Transverse colon (tissue), 4 donors: Measurements from ENCODE around the gene AGBL4. TPM values are rescaled to one million over a fixed set of nuclear protein-coding genes. Genes with fewer than 3 reads are reported as not detected.

Experiments used
- DNase-seq: peaks from one replicate; pipeline ENCODE4 v3.0.0-alpha.2; 2019
- H3K27ac ChIP-seq, 4 donors: fragments of 200-600 bp; sonication (generic); 2 replicates each; pipeline ENCODE4 v1.5.1; 2016 to 2018; ENCODE audit warnings: inconsistent platforms in 4 of 4
- H3K27me3 ChIP-seq: fragments of 200-600 bp; sonication (generic); 2 replicates; pipeline ENCODE4 v1.5.1; 2017; ENCODE audit warnings: inconsistent platforms
- H3K36me3 ChIP-seq, 4 donors: fragments of 200-600 bp; sonication (generic); 2 replicates each; pipeline ENCODE4 v1.5.1; 2017 to 2019; ENCODE audit warnings: inconsistent platforms in 4 of 4
- H3K4me1 ChIP-seq, 4 donors: fragments of 200-600 bp; sonication (generic); 2 replicates each; pipeline ENCODE4 v1.5.1; 2017 to 2020; ENCODE audit warnings: inconsistent platforms in 4 of 4
- H3K4me3 ChIP-seq, 4 donors: fragments of 200-600 bp; sonication (generic); 1 replicate in 1 of 4; 2 replicates in 3 of 4; pipeline versions ENCODE4 v1.5.1 to v1.6.1; 2017 to 2019; ENCODE audit warnings: inconsistent platforms in 4 of 4
- H3K9me3 ChIP-seq, 2 donors: fragments of 200-600 bp; sonication (generic); 2 replicates each; pipeline ENCODE4 v1.5.1; 2017 to 2019; ENCODE audit warnings: inconsistent platforms in 2 of 2
- EP300 ChIP-seq: sonication (generic); formaldehyde crosslinking; IDR thresholded peaks from one replicate; pipeline ENCODE4 v1.6.1; 2017; ENCODE audit warnings: antibody characterized with exemption, low read depth
- POLR2A ChIP-seq: fragments of 450-650 bp; IDR thresholded peaks from one replicate; pipeline ENCODE4 v1.6.1; 2016; ENCODE audit warnings: antibody characterized with exemption, mild to moderate bottlenecking, moderate library complexity
- POLR2AphosphoS5 ChIP-seq, 3 donors: sonication (generic); formaldehyde crosslinking; IDR thresholded peaks; one replicate each; pipeline ENCODE4 v1.6.1; 2016; ENCODE audit warnings: antibody characterized with exemption in 3 of 3
- WGBS, 2 donors: methylation state at CpG; one replicate each; pipeline ENCODE4 v1.1.5; 2018; ENCODE audit warnings: low coverage in 1 of 2; 5-methylcytosine and 5-hydroxymethylcytosine counted together
- in situ Hi-C, 4 donors: fragments of 200-750 bp; cut with MboI; loops; one replicate each; pipeline versions ENCODE4 v1.15.0 to v1.15.1; 2017; ENCODE audit warnings: low sequenced_read_pairs in 3 of 4, low pct_ligation_motif_present in 1 of 4, low pct_unique_long_range_greater_than_20kb in 1 of 4
- intact Hi-C: fragments of 100-400 bp; cut with DNase I; formaldehyde crosslinking; loops from one replicate; pipeline ENCODE4 v1.15.1; 2023; ENCODE audit warnings: low total_unique reads
- total RNA-seq, 4 donors: library from RNA; depleted of rRNA; stranded (reverse); fragments of >200 nt; gene quantifications; one replicate each; pipeline ENCODE4 v1.1.0, GENCODE V29; 2016
- TF ChIP-seq, protein P1 (sequence below), 5 experiments: fragments of 200-600 bp in 3 of 5; fragments of 450-650 bp in 2 of 5; sonication (generic) in 3 of 5; IDR thresholded peaks; 1 replicate in 2 of 5; 2 replicates in 3 of 5; pipeline ENCODE4 v1.5.1; 2016 to 2017; ENCODE audit warnings: antibody characterized with exemption in 5 of 5, inconsistent platforms in 3 of 5, mild to moderate bottlenecking in 2 of 5, moderate library complexity in 1 of 5

The AGBL4 gene
- total RNA-seq, 4 donors from 2014 or later, result 0.82 TPM; not detected in 3

DNA sequence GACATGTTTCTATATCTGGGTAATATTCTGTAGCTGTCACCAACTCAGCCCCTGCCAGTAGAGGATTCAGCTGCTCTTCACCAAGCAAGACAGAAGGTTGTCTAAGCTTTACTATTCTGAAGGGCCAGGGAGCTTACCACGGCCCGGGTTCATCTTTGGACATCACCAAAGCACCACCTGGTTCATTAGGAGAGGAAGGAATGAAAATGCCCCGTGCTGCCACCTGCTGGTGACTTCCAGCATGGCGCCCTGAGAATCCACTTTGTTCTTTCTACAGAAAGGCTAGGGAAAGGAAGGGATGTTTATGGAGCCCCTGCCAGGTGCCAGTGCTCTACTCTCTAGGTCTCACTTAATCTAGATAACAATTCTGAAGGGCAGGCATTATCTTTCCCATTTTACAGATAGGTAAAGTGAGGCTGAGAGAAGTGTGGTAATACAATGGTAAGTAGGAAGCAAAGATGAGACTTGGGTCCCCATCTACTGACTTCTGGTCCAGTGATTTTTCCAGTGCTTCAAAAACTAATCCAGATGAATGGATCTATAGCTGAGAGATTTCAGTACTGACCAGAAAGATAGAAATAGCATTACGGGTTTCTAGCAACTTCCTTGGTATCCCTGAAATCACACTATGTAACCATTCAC lies 1326.6 kb downstream of the AGBL4 start:
- in situ Hi-C loops, result loop anchor here in 2 of 4 donors (25.0 kb wide), 1 partner anchor 1640 kb away; no protein-coding TSS in a partner anchor
- H3K4me3 ChIP-seq, result no peak overlapping the region
- TF ChIP-seq, protein P1, sequence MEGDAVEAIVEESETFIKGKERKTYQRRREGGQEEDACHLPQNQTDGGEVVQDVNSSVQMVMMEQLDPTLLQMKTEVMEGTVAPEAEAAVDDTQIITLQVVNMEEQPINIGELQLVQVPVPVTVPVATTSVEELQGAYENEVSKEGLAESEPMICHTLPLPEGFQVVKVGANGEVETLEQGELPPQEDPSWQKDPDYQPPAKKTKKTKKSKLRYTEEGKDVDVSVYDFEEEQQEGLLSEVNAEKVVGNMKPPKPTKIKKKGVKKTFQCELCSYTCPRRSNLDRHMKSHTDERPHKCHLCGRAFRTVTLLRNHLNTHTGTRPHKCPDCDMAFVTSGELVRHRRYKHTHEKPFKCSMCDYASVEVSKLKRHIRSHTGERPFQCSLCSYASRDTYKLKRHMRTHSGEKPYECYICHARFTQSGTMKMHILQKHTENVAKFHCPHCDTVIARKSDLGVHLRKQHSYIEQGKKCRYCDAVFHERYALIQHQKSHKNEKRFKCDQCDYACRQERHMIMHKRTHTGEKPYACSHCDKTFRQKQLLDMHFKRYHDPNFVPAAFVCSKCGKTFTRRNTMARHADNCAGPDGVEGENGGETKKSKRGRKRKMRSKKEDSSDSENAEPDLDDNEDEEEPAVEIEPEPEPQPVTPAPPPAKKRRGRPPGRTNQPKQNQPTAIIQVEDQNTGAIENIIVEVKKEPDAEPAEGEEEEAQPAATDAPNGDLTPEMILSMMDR (IDR thresholded peaks at IDR 0.05), result peak; percentile 65 to 93 (median 90)
- TF ChIP-seq POLR2AphosphoS5 (IDR thresholded peaks at IDR 0.05) (no peak), EP300 (no peak)
- 22% methylated on average over 5 of the region's 5 CpGs; no CpG with 5 or more reads in 1 of the 2 donors for WGBS, 2 donors
- no peaks in the 10 kb centered on the region for H3K36me3 ChIP-seq
- no peaks in the 10 kb centered on the region for H3K27me3 ChIP-seq
- intact Hi-C loops, result no loop called here
- H3K9me3 ChIP-seq, result no peaks in the 10 kb centered on the region
- no peaks in the 10 kb centered on the region for H3K4me1 ChIP-seq
- H3K27ac ChIP-seq, result no peak overlapping the region
- peak; percentile 63 for DNase-seq

GRCh38 chr1:48695161-48695560 lies 1328.6 kb downstream of the AGBL4 start:
- H3K27ac ChIP-seq, result no peak overlapping the region
- no peaks in the 10 kb centered on the region for H3K9me3 ChIP-seq
- WGBS, 2 donors, result 94 to 100% methylated on average over 1 to 2 of the region's 2 CpGs
- intact Hi-C loops, result no loop called here
- TF ChIP-seq, protein P1 (IDR thresholded peaks at IDR 0.05), result no peak
- no peak for TF ChIP-seq POLR2AphosphoS5 (IDR thresholded peaks at IDR 0.05)
- TF ChIP-seq POLR2A, result no peak
- TF ChIP-seq EP300, result no peak
- no peak overlapping the region for H3K4me3 ChIP-seq
- H3K27me3 ChIP-seq, result no peaks in the 10 kb centered on the region
- in situ Hi-C loops, result loop anchor here in 2 of 4 donors (25.0 kb wide), 1 partner anchor 1642 kb away; no protein-coding TSS in a partner anchor
- no peaks in the 10 kb centered on the region for H3K36me3 ChIP-seq
- H3K4me1 ChIP-seq, result no peaks in the 10 kb centered on the region
- DNase-seq, result no peak

DNA sequence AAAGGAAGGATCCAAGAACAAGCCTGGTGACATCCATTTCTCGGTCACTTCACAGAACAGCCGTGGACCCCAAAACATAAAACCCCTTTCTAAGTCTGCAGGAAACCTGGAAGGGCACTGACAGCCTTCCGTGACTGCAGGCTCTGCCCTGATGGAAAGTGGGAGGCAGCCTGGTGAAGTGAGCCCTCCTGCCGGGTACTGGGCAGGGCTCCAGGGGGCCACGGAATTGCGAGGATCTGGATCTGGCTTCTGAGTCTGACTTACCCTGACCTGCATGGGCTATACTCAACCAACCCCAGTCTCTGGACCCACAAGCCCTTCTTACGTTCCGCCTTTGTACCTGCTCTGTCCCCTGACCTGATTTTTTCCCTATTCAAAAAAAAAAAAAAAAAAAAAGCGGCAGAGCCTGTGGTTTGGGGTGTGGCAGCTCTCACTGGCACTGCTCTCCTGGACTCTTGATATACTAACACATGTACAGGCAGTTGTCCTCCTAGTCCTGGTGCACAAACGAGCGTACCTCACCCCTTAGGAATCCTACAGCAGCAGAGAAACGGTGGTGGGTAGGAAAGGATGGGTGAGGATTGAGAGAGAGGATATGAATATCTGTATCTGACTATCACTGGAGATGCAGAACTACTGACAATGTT lies 1330.0 kb downstream of the AGBL4 start:
- intact Hi-C loops (no loop called here), in situ Hi-C loops (loop anchor here in 2 of 4 donors (25.0 kb wide), 1 partner anchor 1644 kb away; no protein-coding TSS in a partner anchor)
- no peak for DNase-seq
- Histone ChIP-seq H3K27ac (no peak overlapping the region), H3K4me1 (no peaks in the 10 kb centered on the region), H3K36me3 (no peaks in the 10 kb centered on the region), H3K4me3 (no peak overlapping the region), H3K27me3 (no peaks in the 10 kb centered on the region), H3K9me3 (no peaks in the 10 kb centered on the region)
- TF ChIP-seq, protein P1 (IDR thresholded peaks at IDR 0.05), result no peak
- no peak for TF ChIP-seq POLR2AphosphoS5 (IDR thresholded peaks at IDR 0.05)
- no peak for TF ChIP-seq POLR2A
- no peak for TF ChIP-seq EP300
- 20 to 62% methylated on average over 1 to 12 of the region's 12 CpGs for WGBS, 2 donors

- TF ChIP-seq, protein P1 (IDR thresholded peaks at IDR 0.05), result no peak
- TF ChIP-seq EP300 (no peak), POLR2AphosphoS5 (IDR thresholded peaks at IDR 0.05) (no peak), POLR2A (no peak)
- Histone ChIP-seq H3K9me3 (no peaks in the 10 kb centered on the region), H3K27me3 (no peaks in the 10 kb centered on the region), H3K36me3 (no peaks in the 10 kb centered on the region), H3K4me3 (no peak overlapping the region), H3K27ac (no peak overlapping the region), H3K4me1 (no peaks in the 10 kb centered on the region)
- in situ Hi-C loops, result loop anchor here in 2 of 4 donors (25.0 kb wide), 1 partner anchor 1644 kb away; no protein-coding TSS in a partner anchor
- intact Hi-C loops, result no loop called here
- WGBS, 2 donors, result 60 to 73% methylated on average over 1 to 11 of the region's 11 CpGs
- no peak for DNase-seq
These were observed 1330.6 kb downstream of the AGBL4 start for GRCh38 chr1:48693180-48693579.
